CD4-positive, CD25-positive, alpha-beta regulatory T cell (primary cell): Measurements from ENCODE around the gene ELL2. TPM values are rescaled to one million over a fixed set of nuclear protein-coding genes. Genes with fewer than 3 reads are reported as not detected.
"Not testable (repeated sequence)": the region's sequence is repeated elsewhere in the genome, so short reads cannot be mapped to it uniquely, and the experiment has no call there.

Experiments
- ATAC-seq, 2 donors: fragments of 150-1000 bp; cut with Tn5 transposase; one replicate each; pipeline ENCODE4 v1.10.0; 2021; ENCODE audit warnings: low read depth in 2 of 2, moderate number of reproducible peaks in 2 of 2, moderate library complexity in 1 of 2
- DNase-seq, 3 donors: peaks; one replicate each; pipeline versions ENCODE4 v3.0.0 to v3.0.0-alpha.2; 2012 to 2022; ENCODE audit warnings: mixed read lengths in 1 of 3
- H3K27ac ChIP-seq: one replicate; pipeline ENCODE4 v1.7.0; 2013; ENCODE audit warnings: mild to moderate bottlenecking, low read length; ENCODE audit not compliant: insufficient read depth, poor library complexity, severe bottlenecking
- H3K27me3 ChIP-seq: one replicate; pipeline ENCODE4 v1.7.0; 2013; ENCODE audit warnings: low read length; ENCODE audit not compliant: control insufficient read depth, insufficient read depth
- H3K36me3 ChIP-seq: one replicate; pipeline ENCODE4 v1.7.0; 2013; ENCODE audit warnings: mild to moderate bottlenecking, low read length, moderate library complexity; ENCODE audit not compliant: control insufficient read depth, insufficient read depth
- H3K4me1 ChIP-seq: 2 replicates; pipeline ENCODE4 v1.7.0; 2013; ENCODE audit warnings: mild to moderate bottlenecking, low read length; ENCODE audit not compliant: insufficient read depth, control insufficient read depth, poor library complexity, severe bottlenecking
- H3K4me3 ChIP-seq: one replicate; pipeline ENCODE4 v1.7.0; 2013; ENCODE audit warnings: low read depth, mild to moderate bottlenecking, low read length, moderate library complexity
- H3K9me3 ChIP-seq, 2 experiments: 1 replicate in 1 of 2; 2 replicates in 1 of 2; pipeline ENCODE4 v1.7.0; 2013; ENCODE audit warnings: low read length in 2 of 2, mild to moderate bottlenecking in 1 of 2, moderate library complexity in 1 of 2; ENCODE audit not compliant: control insufficient read depth in 2 of 2
- H3K27ac Mint-ChIP-seq, 3 donors: one replicate each; pipeline ENCODE4 v1.8.0; 2020 to 2022; ENCODE audit warnings: mild to moderate bottlenecking in 3 of 3, mixed read lengths in 3 of 3, moderate library complexity in 2 of 3
- H3K27me3 Mint-ChIP-seq: one replicate; pipeline ENCODE4 v1.8.0; 2022; ENCODE audit warnings: mild to moderate bottlenecking, mixed read lengths
- H3K36me3 Mint-ChIP-seq: one replicate; pipeline ENCODE4 v1.8.0; 2020; ENCODE audit warnings: mixed read lengths
- H3K4me1 Mint-ChIP-seq, 4 donors: one replicate each; pipeline ENCODE4 v1.8.0; 2020 to 2022; ENCODE audit warnings: mixed read lengths in 4 of 4, mild to moderate bottlenecking in 1 of 4
- H3K4me3 Mint-ChIP-seq, 4 donors: one replicate each; pipeline ENCODE4 v1.8.0; 2020 to 2022; ENCODE audit warnings: mild to moderate bottlenecking in 4 of 4, mixed read lengths in 4 of 4, moderate library complexity in 3 of 4
- H3K9me3 Mint-ChIP-seq, 7 donors: one replicate each; pipeline ENCODE4 v1.8.0; 2020 to 2022; ENCODE audit warnings: mixed read lengths in 7 of 7, mild to moderate bottlenecking in 3 of 7, moderate library complexity in 2 of 7
- polyA plus RNA-seq, 4 donors: library from polyadenylated mRNA; unstranded; fragments of 300-500 nt; fragmentation: Illumina TruSeq; gene quantifications; one replicate each; pipeline ENCODE4 v1.2.3, GENCODE V29; 2021
- total RNA-seq: library from RNA; stranded (reverse); gene quantifications from one replicate; pipeline ENCODE4 v1.2.3, GENCODE V29; 2022

ELL2 gene
- total and polyA plus RNA-seq, 5 donors from 2014 or later, result 2.6 to 94.6 (median 3.7) TPM

- Histone ChIP-seq H3K9me3 (no peaks in the 10 kb centered on the region), H3K36me3 (no peaks in the 10 kb centered on the region), H3K27ac (no peak overlapping the region), H3K27me3 (no peaks in the 10 kb centered on the region), H3K4me3 (peak overlapping the region; percentile 20), H3K4me1 (peaks cover 29% of the 10 kb centered on the region)
- peak in 1 of 3 donors; percentile 40 for DNase-seq
- Mint-ChIP-seq H3K9me3 (peaks cover 0 to 3% (median 0%) of the 10 kb centered on the region in 7 donors), H3K36me3 (no peaks in the 10 kb centered on the region), H3K4me1 (peaks cover 25 to 36% (median 26%) of the 10 kb centered on the region in 4 donors), H3K4me3 (peak overlapping the region in 2 of 4 donors; percentile 28 to 50), H3K27ac (peak overlapping the region; percentile 36 to 79 (median 56)), H3K27me3 (peaks cover under 1% of the 10 kb centered on the region)
- ATAC-seq, result peak in 1 of 2 donors; percentile 11
Measured at GRCh38 chr5:95870105-95870672, 91.5 kb downstream of the ELL2 start.

- peak overlapping the region; percentile 56 for H3K4me3 ChIP-seq
Measured at GRCh38 chr5:95869173-95869855, 92.3 kb downstream of the ELL2 start.

GRCh38 chr5:95868136-95868535 lies 93.5 kb downstream of the ELL2 start:
- no peak overlapping the region for H3K4me3 ChIP-seq
- ATAC-seq, result no peak
- H3K9me3 Mint-ChIP-seq, result peaks cover 0 to 3% (median 0%) of the 10 kb centered on the region in 7 donors
- H3K27me3 ChIP-seq, result no peaks in the 10 kb centered on the region
- H3K4me3 Mint-ChIP-seq, result no peak overlapping the region
- H3K4me1 Mint-ChIP-seq, result peaks cover 25 to 36% (median 26%) of the 10 kb centered on the region in 4 donors
- no peaks in the 10 kb centered on the region for H3K36me3 ChIP-seq
- peaks cover 29% of the 10 kb centered on the region for H3K4me1 ChIP-seq
- H3K27ac Mint-ChIP-seq, result no peak overlapping the region
- H3K9me3 ChIP-seq, result no peaks in the 10 kb centered on the region
- H3K27me3 Mint-ChIP-seq, result peaks cover 4% of the 10 kb centered on the region
- H3K36me3 Mint-ChIP-seq, result no peaks in the 10 kb centered on the region
- H3K27ac ChIP-seq, result no peak overlapping the region
- no peak for DNase-seq

More at GRCh38 chr5:95869173-95869855, 92.3 kb downstream of the ELL2 start:
- not testable (repeated sequence) for H3K27me3 ChIP-seq, H3K9me3 ChIP-seq, H3K9me3 Mint-ChIP-seq, H3K27me3 Mint-ChIP-seq, H3K36me3 ChIP-seq, H3K36me3 Mint-ChIP-seq
- peaks cover 29% of the 10 kb centered on the region for H3K4me1 ChIP-seq
- peak overlapping the region; percentile 24 to 59 (median 47) for H3K4me3 Mint-ChIP-seq
- peak overlapping the region; percentile 5 to 79 (median 32) for H3K27ac Mint-ChIP-seq
- DNase-seq, result peak; percentile 19 to 82 (median 61)
- H3K4me1 Mint-ChIP-seq, result peaks cover 25 to 36% (median 26%) of the 10 kb centered on the region in 4 donors
- peak; percentile 89 to 91 for ATAC-seq
- H3K27ac ChIP-seq, result peak overlapping the region; percentile 64

GRCh38 chr5:95866435-95867040 lies 95.1 kb downstream of the ELL2 start:
- ATAC-seq, result no peak
- H3K36me3 ChIP-seq, result no peaks in the 10 kb centered on the region
- Mint-ChIP-seq H3K9me3 (peaks cover 0 to 3% (median 0%) of the 10 kb centered on the region in 7 donors), H3K36me3 (no peaks in the 10 kb centered on the region), H3K27me3 (peaks cover 9% of the 10 kb centered on the region), H3K4me3 (no peak overlapping the region), H3K4me1 (peaks cover 23 to 35% (median 32%) of the 10 kb centered on the region in 4 donors), H3K27ac (no peak overlapping the region)
- H3K9me3 ChIP-seq, result no peaks in the 10 kb centered on the region
- H3K4me3 ChIP-seq, result no peak overlapping the region
- H3K27ac ChIP-seq, result no peak overlapping the region
- H3K4me1 ChIP-seq, result peaks cover 29% of the 10 kb centered on the region
- DNase-seq, result no peak
- no peaks in the 10 kb centered on the region for H3K27me3 ChIP-seq

GRCh38 chr5:95864944-95865504 lies 96.6 kb downstream of the ELL2 start:
- Histone ChIP-seq H3K4me1 (peaks cover 18% of the 10 kb centered on the region), H3K36me3 (no peaks in the 10 kb centered on the region), H3K9me3 (no peaks in the 10 kb centered on the region), H3K27ac (no peak overlapping the region), H3K4me3 (no peak overlapping the region), H3K27me3 (peaks cover 3% of the 10 kb centered on the region)
- Mint-ChIP-seq H3K4me1 (peaks cover 9 to 30% (median 21%) of the 10 kb centered on the region in 4 donors), H3K27ac (no peak overlapping the region), H3K9me3 (peaks cover 0 to 3% (median 0%) of the 10 kb centered on the region in 7 donors), H3K27me3 (peaks cover 9% of the 10 kb centered on the region), H3K36me3 (no peaks in the 10 kb centered on the region), H3K4me3 (no peak overlapping the region)
- ATAC-seq (no peak), DNase-seq (no peak)

- H3K27me3 ChIP-seq, result peaks cover 3% of the 10 kb centered on the region
- H3K4me1 ChIP-seq, result peaks cover 12% of the 10 kb centered on the region
- H3K27ac Mint-ChIP-seq, result peak overlapping the region in 1 of 3 donors; percentile 38
- no peak overlapping the region for H3K4me3 ChIP-seq
- peaks cover 6 to 26% (median 18%) of the 10 kb centered on the region in 4 donors for H3K4me1 Mint-ChIP-seq
- H3K4me3 Mint-ChIP-seq, result no peak overlapping the region
- peaks cover 0 to 3% (median 0%) of the 10 kb centered on the region in 7 donors for H3K9me3 Mint-ChIP-seq
- no peak overlapping the region for H3K27ac ChIP-seq
- peaks cover 13% of the 10 kb centered on the region for H3K27me3 Mint-ChIP-seq
- H3K9me3 ChIP-seq, result no peaks in the 10 kb centered on the region
- no peaks in the 10 kb centered on the region for H3K36me3 ChIP-seq
- no peaks in the 10 kb centered on the region for H3K36me3 Mint-ChIP-seq
- ATAC-seq, result no peak
- no peak for DNase-seq
Measured at GRCh38 chr5:95864456-95864855, 97.2 kb downstream of the ELL2 start.

DNA sequence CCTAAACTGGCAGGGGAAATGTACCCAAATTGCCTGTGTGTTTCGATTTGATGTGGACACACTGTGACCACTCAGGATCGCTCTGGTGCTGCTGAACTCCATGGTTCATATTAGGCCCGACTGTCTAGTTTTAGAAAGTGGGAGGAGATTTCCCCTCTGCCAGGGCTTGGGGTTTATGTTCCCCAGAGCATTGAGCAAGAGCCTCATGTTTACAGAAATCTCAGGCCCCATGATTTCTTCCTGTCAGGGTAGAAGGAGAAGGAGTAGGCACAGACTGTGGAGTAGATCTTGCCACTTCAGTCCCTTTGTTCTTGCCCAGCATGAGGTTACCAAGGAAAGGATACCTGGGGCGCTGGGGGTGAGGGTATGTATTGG lies 98.3 kb downstream of the ELL2 start:
- ATAC-seq (no peak), DNase-seq (no peak)
- Mint-ChIP-seq H3K27me3 (peaks cover 15% of the 10 kb centered on the region), H3K4me3 (no peak overlapping the region), H3K9me3 (peaks cover 0 to 3% (median 0%) of the 10 kb centered on the region in 7 donors), H3K36me3 (no peaks in the 10 kb centered on the region), H3K27ac (no peak overlapping the region), H3K4me1 (peaks cover 4 to 27% (median 15%) of the 10 kb centered on the region in 4 donors)
- Histone ChIP-seq H3K4me3 (no peak overlapping the region), H3K9me3 (no peaks in the 10 kb centered on the region), H3K27ac (no peak overlapping the region), H3K27me3 (peaks cover 3% of the 10 kb centered on the region), H3K4me1 (peaks cover 2% of the 10 kb centered on the region), H3K36me3 (no peaks in the 10 kb centered on the region)
